Subcutaneous adipose tissue (tissue), 4 donors: Measurements from ENCODE around the gene ALPK3. TPM values are rescaled to one million over a fixed set of nuclear protein-coding genes. Genes with fewer than 3 reads are reported as not detected.

ENCODE experiments used
- total RNA-seq, 4 donors: library from RNA; depleted of rRNA; stranded (reverse); fragments of >200 nt; gene quantifications; one replicate each; pipeline ENCODE4 v1.1.0, GENCODE V29; 2016
- TF ChIP-seq, protein P1 (sequence below): fragments of 450-650 bp; IDR thresholded peaks from one replicate; pipeline ENCODE4 v1.5.1; 2016; ENCODE audit warnings: low read depth, mild to moderate bottlenecking, control low read depth, antibody characterized with exemption, moderate library complexity

ALPK3 gene
- total RNA-seq, 4 donors from 2014 or later = 3.3 to 70.3 (median 8.1) TPM

DNA sequence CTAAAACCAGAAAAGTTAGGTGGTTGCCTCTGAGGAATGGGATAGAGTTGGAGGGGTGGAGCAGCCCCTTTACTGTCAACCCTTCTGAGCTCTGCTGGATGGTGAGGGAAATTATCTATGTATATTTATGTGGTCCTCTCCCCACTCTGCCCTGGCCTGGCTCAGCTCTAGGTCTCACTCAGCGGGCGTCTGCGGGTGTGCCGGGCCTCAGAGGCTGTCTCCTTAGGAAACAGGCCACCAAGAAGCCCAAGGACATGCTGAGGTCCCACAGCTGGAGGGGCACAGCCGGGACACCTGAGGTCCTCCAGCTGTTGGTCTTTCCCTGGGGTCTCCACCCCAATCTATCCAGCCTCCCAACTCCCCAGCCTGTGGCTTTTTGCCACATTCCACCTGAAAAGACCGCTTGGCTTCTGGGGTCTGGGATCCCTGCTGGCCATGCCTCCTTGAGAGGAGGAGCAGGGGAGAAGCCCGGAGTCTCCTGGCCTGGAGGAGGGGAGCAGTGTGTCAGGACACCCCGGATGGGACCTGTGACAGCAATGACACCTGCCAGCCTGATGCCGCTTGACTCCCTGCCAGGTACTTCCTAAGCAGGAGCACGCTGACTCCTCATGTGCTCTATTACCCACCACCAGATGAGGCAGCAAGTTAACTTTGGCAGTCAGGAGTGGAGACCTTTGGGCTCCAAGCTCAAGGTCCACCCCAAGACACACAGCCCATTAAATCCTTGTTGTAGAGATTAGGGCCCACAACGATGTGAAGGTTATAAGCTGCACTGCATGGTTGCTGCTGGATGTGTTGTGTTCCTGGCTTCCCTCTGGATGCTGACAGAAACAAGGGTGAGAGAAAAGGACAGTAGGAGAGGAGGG is 67.0 kb downstream of the ALPK3 start, which contains the start of gene SLC28A1:
TSS of gene SLC28A1 (plus strand) at position 747 of the 866 bp plus-strand sequence. CDS start 3,099 bp downstream, outside the sequence.
- TF ChIP-seq, protein P1, sequence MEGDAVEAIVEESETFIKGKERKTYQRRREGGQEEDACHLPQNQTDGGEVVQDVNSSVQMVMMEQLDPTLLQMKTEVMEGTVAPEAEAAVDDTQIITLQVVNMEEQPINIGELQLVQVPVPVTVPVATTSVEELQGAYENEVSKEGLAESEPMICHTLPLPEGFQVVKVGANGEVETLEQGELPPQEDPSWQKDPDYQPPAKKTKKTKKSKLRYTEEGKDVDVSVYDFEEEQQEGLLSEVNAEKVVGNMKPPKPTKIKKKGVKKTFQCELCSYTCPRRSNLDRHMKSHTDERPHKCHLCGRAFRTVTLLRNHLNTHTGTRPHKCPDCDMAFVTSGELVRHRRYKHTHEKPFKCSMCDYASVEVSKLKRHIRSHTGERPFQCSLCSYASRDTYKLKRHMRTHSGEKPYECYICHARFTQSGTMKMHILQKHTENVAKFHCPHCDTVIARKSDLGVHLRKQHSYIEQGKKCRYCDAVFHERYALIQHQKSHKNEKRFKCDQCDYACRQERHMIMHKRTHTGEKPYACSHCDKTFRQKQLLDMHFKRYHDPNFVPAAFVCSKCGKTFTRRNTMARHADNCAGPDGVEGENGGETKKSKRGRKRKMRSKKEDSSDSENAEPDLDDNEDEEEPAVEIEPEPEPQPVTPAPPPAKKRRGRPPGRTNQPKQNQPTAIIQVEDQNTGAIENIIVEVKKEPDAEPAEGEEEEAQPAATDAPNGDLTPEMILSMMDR = no peak

DNA sequence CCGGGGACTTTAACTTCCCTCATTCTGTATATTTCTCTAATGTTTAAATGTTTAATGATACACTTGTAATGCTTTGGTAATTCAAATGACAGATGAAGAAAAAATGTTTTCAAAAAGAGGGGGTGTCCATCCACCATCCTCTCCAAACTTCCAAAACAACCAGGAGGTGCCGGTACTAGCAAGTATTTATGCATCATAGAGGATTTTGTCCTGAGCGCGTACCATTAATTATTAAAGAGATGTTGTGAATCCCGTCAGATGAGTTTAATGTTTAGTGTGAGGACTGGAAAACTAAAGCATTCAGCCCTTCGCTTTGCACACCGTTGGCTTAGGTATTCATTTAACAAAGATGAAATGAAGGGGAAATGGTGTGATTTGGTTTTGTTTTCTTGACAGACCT is 68.6 kb downstream of the ALPK3 start:
- TF ChIP-seq, protein P1 = no peak

DNA sequence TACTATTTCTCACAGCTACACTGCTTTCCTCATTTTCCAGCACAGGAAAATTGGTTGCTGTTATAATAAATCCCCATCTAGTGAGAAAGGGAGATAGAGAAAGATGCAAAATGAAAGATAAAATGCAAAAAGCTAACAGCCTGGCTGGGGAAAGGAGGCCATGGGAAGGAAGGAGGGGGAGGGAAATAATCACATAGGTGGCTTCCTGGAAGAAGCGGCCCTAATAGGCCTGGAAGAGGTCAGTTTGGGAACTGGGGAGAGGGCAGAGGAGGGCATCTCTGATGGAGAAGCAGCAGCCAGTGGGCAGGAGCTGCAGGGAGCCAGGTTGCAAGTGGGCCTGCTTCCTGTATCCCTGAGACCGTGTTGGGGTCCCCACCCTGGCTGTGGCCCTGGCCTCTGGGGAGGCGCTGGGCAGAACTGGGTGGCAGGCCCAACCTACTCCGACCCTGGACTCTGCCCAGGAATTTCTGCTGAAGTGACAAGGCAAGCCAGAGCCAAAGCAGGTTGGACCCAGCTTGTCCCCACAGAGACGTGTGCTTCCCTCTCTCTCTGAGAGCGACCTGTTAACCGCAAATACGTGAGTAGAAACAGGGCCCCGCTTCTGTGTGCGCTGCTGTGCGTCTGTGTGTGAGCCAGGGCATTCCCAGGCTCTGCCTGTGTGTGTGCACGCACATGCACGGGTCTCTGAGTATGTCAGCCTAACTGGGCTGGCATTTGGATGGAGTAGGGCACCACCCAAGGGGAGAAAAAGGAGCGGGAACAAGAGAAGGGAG is 69.2 kb downstream of the ALPK3 start:
- TF ChIP-seq, protein P1 = no peak

DNA sequence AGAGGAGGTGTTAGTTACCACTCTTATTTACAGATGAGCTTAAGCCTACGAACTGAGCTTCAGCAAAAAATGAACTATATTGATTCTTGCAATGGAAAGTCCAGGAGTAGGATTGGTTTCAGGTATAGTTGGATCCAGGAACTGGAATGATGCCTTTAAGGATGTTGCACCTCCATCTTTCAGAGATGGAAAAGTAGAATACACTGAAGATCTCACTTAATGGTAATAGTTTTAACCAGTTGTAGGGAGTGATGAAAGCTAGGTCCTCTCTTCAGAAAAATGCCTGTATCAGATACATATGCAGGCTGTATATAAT is 69.8 kb downstream of the ALPK3 start:
- TF ChIP-seq, protein P1 = no peak

DNA sequence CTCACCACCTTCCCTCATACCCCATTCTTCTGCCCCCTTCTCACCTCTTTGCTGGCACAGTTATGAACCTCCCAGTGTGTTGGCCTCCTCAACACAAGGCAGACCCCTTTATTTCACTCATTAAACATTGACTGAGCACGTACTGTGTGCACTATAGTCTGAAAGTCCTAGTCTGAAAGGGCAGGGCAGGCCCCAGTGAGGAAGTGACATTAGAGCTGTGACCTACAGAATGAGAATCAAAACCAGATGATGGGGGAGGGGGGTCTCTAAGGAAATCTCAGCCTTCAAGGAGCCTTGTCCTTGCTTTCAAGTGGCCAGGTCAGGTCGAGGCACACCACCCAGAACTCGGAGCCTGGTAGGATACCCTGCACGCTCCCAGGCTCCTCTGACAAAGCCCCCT is 70.8 kb downstream of the ALPK3 start:
- TF ChIP-seq, protein P1 = no peak

DNA sequence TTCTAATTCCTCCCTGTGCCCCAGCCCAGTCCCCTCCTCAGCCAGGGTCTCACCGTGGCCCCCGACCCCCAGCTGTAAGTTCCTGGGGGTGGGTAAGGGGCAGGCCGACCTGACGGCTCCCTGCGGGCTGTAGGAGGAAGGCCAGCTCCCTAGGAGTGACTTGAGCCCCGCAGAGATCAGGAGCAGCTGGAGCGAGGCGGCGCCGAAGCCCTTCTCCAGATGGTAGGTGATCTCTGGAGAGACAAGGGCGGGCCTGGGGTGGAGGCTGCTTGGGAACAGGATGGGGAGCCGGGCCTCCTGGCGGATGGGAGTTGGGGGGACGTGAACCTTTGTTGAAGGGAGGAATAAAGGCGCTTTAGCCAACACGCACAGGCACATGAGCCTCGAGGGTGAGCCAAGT is 71.5 kb downstream of the ALPK3 start:
- TF ChIP-seq, protein P1 = no peak

DNA sequence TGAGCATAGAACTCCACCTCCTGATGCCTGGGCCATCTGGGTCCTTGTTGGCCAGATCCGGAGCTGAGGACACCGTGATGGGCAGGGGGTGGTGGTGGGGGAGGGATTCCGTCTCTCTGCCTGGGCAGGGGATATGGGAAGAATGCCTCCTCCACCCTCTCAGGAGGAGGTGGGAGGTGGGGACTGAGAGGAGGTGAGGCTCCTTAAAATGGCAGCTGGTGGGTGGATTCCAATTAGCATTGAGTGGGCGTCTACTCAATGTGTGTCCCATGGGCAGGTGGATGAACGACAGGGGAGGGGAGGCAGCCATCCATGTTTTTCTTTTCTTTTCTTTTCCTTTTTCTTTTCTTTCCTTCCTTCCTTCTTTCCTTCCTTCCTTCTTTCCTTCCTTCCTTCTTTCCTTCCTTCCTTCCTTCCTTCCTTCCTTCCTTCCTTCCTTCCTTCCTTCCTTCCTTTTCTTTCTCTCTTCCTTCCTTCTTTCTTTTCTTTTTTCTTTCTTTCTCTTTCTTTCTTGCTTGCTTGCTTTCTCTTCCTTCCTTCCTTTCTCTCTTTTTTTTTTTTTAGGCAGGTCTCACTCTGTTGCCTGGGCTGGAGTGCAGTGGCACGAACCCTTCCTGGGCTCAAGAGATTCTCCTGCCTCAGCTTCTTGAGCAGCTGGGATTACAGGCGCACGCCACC is 72.3 kb downstream of the ALPK3 start:
- TF ChIP-seq, protein P1 = no peak
